GM19468 (cell line): ENCODE results near the gene RNU5B-1.
"Not testable (repeated sequence)": the region's sequence is repeated elsewhere in the genome, so short reads cannot be mapped to it uniquely, and the experiment has no call there.

Source experiments
- ATAC-seq: cut with Tn5 transposase; IDR thresholded peaks from one replicate; pipeline ENCODE4 v1.9.1; 2021; ENCODE audit warnings: mild to moderate bottlenecking, moderate library complexity, moderate number of reproducible peaks; ENCODE audit not compliant: unreplicated experiment; ENCODE audit errors: extremely low read depth

RNU5B-1 gene

DNA sequence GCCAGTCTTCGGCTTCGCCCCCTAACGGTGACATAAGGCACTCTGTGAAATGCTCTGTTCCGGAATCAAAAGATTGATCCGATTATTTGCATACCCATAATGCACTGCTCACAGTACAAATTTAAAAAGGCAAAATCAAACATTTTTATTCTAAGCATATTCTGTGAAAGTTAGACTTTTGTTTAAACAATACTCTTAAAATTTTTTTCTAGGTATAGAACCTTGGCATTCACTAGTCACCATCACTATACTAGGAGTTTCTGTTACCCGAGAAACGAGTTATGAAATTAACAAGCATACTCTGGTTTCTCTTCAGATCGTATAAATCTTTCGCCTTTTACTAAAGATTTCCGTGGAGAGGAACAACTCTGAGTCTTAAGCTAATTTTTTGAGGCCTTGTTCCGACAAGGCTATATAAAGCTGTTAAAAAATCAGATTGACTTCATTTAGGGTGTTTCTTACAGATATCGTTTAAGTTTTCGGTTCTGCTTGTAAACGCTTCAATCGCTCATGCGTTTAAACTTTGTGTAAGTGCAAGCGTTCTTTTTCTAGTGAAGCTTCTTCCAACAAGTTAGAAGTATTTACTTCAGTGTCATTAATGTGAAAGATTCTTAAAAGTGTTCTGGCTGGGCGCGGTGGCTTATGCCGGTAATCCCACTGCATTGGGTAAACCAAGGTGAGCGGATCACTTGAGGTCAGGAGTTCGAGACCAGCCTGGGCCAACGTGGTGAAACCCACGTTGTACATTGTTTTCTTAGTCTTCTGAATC is at the start of gene RNU5B-1:
Gene RNU5B-1 (plus strand): TSS at position 297 of the 769 bp plus-strand sequence.
- peak; percentile 47 for ATAC-seq

DNA sequence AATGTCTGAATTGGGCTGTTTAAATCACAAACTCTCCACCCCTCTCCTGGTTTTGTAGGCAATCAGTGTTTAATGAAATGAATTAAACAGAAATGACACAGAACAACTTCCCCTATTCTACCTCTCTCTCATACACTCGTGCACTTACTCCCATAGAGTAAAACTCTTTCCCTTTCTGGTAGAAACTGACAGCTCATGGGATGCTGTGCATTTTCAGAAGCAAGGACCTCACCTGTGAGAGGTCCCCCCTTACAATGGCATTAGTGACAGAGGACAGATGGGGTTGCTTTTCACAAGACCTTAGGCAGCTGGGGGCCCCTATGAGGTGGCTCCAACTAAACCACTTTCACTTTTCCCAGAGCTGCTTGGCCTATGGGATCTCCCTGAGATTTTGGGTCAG is 49.7 kb upstream of the RNU5B-1 start:
- ATAC-seq = no peak

DNA sequence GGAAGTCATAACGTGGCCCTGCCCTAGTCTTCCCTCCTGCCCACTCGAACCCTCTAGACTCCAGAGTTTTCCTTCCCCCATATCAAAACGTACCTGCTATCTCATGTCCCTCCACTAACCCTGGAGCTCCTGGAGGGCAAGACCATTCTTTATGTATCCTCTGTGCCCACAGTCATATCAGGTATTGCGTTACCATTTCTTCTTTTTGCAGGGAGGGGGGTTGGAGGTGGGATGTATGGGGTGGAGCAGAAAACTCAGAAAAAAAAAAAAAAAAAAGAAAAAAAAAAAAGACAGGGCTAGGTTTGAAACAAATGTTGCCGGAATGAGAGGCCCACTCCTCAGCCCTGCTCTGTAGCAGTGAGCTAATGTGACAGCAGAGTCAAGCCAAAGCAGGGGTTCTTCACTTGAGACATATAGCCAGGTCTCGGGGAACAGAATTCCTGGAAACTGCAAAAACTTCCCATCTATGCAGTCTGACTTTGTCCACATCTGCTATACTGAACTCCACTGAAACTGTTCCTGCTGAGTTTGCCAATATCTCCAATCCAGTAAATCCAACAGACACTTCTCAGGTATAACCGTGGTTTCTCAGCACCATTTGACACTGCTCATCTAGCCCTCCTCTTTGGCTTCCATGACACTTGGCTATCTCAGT is 48.9 kb upstream of the RNU5B-1 start:
- ATAC-seq = no peak

DNA sequence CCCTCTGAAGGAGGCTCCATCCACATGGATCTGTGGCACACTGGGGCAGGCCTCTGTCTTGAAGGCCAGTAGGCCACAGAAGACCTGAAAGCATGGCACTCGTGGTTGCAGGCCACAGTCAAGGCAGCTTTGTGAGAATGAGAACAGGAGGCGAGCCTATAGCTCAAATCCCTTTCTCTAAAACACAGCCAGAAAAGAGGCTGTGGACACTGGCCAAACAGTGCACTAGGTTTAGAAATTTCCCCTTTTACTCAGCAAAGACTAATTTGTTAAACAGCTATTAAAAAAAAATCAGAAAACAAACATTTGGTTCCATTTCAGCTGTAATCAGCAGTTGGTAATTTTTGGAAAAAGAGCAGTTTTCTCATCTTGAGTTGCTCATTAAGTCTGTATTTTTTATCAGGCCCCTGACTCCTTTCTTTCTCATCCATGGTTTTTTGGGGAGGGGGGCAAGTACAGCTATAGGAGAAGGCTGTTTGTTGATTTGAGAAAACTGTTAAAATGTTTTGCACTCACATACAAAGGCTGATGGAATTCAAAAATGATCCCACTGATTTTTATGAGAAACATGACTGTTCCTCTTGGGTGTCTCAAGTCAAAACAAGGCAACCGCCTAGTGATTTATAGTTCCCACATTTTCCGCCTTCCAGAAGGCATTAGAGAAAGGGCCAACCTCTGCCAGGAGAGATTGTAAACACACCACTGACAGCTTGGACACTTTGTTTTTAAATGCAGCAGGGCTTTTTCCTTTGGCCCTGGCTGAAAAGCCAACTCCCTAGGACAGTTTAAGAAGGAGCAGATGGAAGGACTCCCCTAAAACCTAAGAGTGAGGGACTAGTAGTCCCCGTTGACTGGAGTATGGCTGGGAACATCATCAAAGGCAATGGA is 45.9 kb upstream of the RNU5B-1 start:
- ATAC-seq = no peak

DNA sequence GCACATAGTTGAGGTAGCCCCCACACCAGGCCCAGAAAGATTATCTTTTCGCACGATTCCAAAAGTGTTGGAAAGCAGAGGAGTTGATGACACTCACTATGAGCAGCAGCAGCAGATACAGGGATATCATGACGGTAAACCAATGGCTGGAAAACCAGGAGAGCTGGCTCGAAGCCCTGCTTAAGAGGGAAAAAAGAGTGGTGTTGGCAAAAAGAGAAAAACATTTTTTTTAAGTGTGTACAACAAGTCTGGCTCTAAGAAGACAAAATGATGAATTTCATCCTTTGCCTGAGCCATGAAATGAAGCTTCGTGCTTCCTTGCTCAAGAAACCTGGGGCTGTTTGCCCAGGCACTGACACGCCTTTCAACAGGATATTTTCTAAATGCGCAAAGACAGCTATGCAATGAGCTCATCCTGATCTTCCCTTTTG is 45.1 kb upstream of the RNU5B-1 start:
- no peak for ATAC-seq

DNA sequence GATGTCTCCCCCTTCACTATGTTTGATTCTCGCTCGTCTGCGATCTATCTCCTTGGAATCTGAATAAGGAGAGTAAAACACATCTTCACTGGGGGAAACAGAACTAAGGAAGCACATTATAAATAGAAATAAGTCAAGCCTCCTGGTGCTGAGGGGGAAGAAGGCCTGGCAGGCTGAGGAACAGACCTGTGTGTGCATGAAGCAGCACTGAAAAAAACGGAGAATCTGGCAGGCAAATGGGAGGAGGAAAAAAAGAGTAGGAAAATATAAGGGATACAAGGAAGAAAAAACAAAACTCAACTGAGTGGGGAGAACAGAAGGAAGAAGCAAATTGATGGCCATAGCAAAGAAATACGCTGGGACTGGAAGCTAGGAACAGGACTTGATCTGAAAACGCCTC is 43.5 kb upstream of the RNU5B-1 start:
- ATAC-seq = no peak

DNA sequence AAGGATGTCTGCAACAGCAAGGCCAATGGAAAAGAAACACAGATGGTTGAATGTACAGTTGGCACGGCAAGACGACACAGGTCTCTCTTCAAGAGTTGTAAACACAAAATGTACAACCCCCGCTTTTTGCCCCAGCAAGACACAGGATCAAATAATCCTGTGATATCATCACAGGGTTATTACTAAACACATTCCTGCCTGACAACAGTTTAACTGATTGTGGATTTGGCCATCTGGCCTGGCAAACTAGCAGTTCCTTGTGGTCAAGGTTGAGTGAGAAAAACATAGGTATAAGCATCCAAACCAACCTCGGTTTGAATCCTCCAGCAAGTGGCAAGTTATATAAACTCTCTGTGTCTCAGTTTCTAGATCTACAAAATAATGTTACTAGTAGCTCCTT is 41.2 kb upstream of the RNU5B-1 start:
- ATAC-seq = no peak

DNA sequence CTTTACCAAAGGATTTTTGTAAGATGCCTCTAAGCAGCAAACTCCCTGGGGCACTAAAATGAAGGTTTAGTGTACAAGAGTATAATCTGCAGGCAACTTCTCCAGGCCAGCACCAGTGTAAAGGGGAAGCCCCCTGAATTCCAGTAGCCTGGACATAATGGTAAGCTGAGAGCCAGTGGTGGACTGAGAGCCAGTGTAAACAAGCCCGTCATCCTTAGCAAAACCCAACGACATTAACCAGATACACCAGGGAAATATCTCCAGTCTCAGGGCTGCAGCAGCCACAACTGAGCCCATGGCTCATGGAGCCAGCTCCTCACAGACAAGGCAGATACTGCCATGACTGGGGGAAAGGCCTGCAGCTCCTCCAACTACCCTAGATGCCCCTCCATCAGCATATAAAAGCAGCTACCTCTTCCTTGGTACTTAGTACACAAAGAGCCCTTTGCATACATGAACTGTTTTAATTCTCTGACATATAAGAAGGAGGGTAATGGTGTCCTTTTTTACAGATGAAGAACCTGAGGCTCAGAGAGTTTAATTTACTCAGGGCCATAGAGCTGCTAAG is 39.5 kb upstream of the RNU5B-1 start:
- no peak for ATAC-seq

DNA sequence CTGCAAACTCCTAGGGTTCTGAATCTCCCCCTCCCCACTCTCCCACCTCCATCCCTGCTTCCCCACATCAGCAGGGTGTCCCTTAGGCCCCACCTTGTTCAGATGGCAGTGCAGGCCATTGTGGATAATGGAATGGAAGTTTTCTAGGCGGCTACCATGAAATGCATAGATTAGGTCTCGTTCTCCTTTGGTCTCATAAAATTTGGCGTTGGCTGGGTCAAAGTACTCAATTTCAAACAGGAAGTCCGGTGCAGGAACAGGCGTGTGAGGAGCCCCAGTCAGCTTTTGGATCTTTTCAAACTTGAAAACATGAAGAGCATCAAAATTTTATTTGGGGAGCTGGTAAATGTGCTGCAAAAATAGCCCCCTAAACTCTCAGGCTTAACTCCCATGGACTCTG is 38.0 kb upstream of the RNU5B-1 start:
- ATAC-seq = no peak

DNA sequence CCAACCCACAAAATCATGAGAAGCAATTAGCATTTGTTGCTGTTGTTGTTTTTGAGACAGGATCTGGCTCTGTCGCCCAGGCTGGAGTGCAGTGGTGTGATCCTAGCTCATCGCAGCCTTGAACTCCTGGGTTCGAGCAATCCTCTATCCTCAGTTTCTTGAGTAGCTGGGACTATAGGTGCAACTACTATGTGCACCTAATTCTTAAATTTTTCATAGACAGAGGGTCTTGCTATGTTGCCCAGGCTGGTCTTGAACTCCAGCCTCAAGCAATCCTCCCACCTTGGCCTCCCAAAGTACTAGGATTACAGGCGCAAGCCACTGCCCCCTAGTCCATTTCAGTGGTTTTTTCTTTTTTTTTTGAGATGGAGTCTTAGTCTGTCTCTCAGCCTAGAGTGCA is 36.1 kb upstream of the RNU5B-1 start:
- ATAC-seq = no peak

DNA sequence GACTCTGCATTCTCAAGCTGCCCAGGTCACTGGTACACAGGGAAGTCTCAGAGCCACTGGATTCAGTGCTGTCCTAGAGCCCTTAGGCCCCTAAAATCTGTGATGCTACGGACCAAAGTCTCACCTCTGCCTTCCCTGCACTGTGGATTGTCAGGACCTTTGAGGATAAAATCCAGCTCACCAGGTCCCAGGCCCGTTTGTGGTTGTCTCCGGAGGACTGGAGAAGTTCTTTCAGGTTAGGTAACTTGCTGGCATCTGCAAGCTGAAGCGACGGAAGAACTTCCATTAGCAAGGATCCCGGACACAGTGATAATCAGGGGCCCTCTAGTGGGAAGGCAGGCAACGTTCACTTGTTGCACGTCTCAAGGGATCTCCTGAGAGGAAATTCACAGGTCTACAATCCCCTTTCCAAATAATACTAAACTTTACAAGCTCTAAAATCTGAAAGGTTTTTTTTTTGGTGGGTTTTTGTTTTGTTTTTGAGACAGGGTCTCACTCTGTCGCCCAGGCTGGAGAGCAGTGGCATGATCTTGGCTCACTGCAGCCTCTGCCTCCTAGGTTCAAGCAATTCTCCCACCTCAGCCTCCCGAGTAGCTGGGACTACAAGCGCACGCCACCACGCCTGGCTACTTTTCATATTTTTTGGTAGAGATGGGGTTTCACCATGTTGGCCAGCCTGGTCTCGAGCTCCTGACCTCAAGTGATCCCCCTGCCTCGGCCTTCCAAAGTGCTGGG is 33.5 kb upstream of the RNU5B-1 start:
- ATAC-seq = not testable (repeated sequence)

DNA sequence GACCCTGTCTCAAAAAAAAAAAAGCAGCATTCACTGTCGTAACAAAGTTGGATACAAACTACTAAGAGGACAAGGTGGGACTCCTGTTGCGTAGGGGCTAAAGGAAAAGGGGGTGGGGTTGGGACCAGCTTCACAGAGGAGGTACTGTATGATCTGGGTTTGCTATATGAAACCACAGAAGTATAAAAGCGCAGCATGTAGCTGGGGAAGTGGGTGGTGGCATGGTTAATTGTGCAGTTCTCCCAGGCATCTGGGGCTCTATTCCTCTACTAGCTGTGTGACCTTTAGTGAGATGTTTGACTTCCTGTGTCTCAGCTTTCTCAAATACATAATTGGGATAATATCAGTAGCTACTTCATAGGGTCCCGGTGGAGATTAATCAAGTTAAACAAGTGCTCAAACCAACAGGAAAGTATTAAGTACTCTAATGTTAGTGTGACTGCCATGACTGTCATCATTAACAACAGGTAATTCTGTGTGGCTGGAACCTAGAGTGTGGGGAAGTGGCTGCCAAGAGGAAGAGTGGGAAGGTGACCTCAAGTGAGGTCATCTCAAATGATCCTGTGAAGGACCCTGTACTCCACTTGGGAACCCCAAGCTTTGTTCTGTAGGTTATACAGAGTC is 29.3 kb upstream of the RNU5B-1 start:
- ATAC-seq = no peak

DNA sequence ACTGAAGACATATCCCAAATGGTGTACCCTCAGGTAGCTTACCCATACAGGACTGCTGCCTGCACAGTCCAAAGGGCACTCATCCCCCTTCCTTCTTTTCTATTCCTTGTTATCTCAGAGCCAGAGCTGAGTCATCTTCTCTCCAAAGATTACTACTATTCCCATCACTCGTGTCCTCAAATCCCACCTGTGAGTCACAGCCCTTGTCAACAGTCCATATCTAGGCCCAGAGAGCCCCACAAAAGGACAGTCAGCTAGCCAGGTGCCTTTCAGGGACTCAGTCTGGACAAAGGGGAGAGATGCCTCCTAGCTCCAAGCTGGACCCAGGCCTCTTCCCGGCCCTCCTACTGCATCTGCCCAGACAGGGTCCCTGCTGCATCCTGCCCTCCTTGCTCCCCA is 28.8 kb upstream of the RNU5B-1 start:
- ATAC-seq = no peak

DNA sequence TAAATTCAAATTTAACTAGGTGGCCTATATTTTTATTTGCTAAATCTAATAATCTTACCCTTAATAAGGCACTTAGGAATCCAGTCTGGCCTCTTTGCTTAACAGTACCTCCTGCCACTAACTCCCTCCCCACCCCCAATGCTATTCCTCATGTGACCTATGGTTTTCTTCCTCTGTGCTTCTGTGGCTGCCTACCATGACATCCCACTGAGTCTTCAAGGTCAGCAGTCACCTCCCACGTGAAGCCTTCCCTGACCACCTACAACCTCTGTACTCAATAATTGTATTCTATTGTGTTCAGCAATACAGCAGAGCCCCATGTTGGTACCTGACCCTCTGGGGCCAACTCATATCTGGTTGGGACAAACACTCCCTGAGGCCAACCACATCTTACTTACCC is 27.5 kb upstream of the RNU5B-1 start:
- no peak for ATAC-seq

DNA sequence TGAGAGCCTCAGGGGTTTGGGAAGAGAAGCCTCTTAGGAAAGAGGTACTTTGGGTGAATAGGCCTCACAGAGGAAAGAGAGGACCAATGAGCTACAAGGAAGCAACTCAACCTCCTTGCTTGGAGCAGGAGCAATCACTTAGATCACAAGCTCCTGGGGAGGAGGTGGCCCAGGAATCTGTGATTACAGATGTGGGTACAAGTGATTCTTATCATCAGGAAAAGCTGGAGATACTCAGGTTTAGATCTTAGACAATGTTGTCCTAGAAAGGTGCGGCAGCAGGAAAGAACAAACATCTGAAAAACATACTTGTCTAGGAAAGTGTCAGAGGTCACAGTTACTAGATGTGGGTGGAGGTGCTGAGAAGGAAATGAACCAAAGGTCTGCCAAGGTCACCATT is 26.0 kb upstream of the RNU5B-1 start:
- no peak for ATAC-seq

DNA sequence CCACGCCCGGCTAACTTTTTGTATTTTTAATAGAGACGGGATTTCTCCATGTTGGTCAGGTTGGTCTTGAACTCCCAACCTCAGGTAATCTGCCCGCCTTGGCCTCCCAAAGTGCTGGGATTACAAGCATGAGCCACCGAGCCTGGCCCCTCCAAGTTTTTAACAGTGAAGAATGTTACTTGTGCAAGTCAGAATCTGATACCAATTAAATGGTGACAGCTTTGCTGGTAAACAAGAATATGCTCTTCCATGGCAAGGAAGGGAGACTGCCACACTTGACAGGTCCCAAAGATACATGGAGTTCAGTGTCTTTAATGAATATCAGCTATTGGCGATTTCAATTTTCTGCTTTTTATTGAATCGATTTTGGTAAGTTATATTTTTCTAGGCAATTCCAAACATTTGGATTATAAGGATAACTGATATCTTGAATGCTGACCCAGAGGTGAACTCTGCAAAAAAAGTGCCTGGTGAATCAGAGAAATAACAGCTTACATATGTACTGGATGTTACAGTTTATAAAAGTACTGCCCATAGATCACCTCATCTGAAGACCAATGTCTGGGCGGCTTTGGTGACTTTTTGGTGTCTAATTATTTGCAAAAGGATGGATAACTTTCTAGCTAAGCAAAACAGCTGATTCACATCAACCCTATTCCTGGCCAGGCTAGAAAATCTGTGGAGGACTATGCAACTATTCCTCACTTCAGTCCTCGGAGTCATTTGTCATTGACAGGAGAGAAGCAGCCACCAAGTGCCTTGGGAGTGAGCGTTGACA is 19.0 kb upstream of the RNU5B-1 start:
- no peak for ATAC-seq

DNA sequence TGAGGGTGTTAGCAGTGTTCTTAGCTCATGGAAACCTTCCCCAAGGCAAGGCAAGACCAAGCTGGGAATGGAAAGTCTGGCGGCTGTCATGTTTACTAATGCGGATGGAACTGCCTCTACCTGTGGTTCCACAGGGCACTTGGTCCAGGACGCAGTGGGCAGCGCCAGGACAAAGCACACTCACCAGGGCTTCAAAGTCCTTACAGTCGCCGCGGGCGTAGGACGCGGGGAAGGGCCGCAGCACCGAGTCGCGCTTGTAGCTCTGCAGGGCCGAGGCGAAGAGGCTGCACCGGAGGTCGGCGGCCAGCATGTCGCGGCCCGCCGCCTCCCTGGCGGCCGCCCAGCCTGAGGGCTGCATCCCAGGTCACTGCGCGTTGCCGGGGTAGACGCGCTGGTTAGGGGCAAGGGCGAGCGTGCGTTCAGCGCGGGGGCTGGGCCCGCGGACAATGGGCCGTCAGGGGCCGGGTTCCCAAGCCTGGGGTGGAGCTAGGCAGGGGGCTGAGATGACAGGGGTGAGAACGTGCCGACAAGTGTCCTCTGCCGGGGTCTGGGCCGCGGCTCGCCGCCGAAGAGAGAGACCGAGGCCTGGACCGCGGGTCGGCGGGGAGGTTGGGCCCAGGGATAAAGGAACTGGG is 18.3 kb upstream of the RNU5B-1 start:
- ATAC-seq = peak; percentile 18
